HG03135 (cell line): Measurements from ENCODE around the gene NUDT3.
"Not testable (repeated sequence)": the region's sequence is repeated elsewhere in the genome, so short reads cannot be mapped to it uniquely, and the experiment has no call there.

Source experiments
- ATAC-seq: cut with Tn5 transposase; IDR thresholded peaks from one replicate; pipeline ENCODE4 v1.9.1; 2021; ENCODE audit warnings: mild to moderate bottlenecking, moderate library complexity; ENCODE audit not compliant: unreplicated experiment

The NUDT3 gene

GRCh38 chr6:34371865-34372264, 20.6 kb downstream of the NUDT3 start:
- not testable (repeated sequence) for ATAC-seq

- no peak for ATAC-seq
Measured at GRCh38 chr6:34370361-34370760, 22.1 kb downstream of the NUDT3 start.

- ATAC-seq: no peak
Measured at GRCh38 chr6:34369385-34369784, 23.1 kb downstream of the NUDT3 start.

GRCh38 chr6:34366639-34366921, 25.9 kb downstream of the NUDT3 start:
- ATAC-seq: no peak

- not testable (repeated sequence) for ATAC-seq
Measured at GRCh38 chr6:34365781-34366638, 26.5 kb downstream of the NUDT3 start.

- ATAC-seq: not testable (repeated sequence)
Measured at GRCh38 chr6:34363681-34364075, 28.8 kb downstream of the NUDT3 start.

GRCh38 chr6:34362909-34363680, 29.4 kb downstream of the NUDT3 start:
- no peak for ATAC-seq

- no peak for ATAC-seq
Measured at GRCh38 chr6:34362176-34362575, 30.3 kb downstream of the NUDT3 start.

GRCh38 chr6:34360556-34360955, 31.9 kb downstream of the NUDT3 start:
- no peak for ATAC-seq

GRCh38 chr6:34359418-34360158, 32.9 kb downstream of the NUDT3 start:
- no peak for ATAC-seq

- no peak for ATAC-seq
Measured at GRCh38 chr6:34358389-34358905, 34.0 kb downstream of the NUDT3 start.

GRCh38 chr6:34357937-34358336, 34.5 kb downstream of the NUDT3 start:
- ATAC-seq: no peak

GRCh38 chr6:34355889-34356288, 36.6 kb downstream of the NUDT3 start:
- ATAC-seq: no peak

GRCh38 chr6:34354230-34354629, 38.2 kb downstream of the NUDT3 start:
- not testable (repeated sequence) for ATAC-seq

- ATAC-seq: not testable (repeated sequence)
Measured at GRCh38 chr6:34353530-34353929, 38.9 kb downstream of the NUDT3 start.

GRCh38 chr6:34352305-34352937, 40.0 kb downstream of the NUDT3 start:
- ATAC-seq: no peak

- ATAC-seq: no peak
Measured at GRCh38 chr6:34350934-34351217, 41.6 kb downstream of the NUDT3 start.

GRCh38 chr6:34350137-34350933, 42.1 kb downstream of the NUDT3 start:
- no peak for ATAC-seq

- no peak for ATAC-seq
Measured at GRCh38 chr6:34349211-34349610, 43.3 kb downstream of the NUDT3 start.

- ATAC-seq: no peak
Measured at GRCh38 chr6:34347303-34347702, 45.2 kb downstream of the NUDT3 start.
